ENCODE data around the gene ALX4.

The ALX4 gene

DNA sequence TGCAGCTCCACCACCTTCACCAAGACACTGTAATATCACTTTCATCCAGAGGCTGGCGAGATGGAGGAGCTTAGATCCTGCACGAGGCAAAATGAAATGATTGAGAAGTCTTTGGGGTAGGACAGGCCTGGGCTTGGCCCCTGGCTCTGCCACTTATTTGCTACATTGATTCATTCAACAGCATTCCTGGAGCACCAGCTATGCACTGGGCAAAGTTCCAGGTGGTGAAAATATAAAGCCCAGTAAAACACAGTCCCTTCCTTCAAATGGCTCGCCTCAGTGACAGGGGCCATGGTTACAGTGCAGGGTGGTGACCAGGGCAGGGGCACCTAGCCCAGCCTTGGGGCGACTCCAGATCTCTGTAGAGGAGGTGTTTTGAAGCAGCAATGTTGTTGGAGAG is 19.7 kb downstream of the ALX4 start:
- no peak for DNase-seq

DNA sequence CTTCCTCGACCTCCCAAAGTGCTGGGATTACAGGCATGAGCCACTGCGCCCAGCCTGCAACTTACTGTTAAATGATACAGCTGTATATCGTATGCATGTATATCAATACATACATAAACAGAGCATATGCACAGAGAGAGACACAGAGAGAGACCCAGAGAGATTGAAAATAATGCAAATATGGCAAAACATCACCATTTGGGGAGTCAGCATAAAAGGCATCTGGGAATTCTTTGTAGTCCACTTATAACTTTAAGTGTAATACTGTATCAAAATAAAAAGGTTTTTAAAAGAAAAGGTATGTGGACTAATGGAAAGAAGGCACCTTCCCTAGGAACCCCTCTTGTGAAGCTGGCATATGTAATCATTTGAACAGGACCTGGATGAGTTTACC is 21.8 kb downstream of the ALX4 start:
- no peak for DNase-seq

- no peak for DNase-seq
Observed at GRCh38 chr11:44286911-44287310, 23.0 kb downstream of the ALX4 start.

GRCh38 chr11:44286268-44286880 is 23.6 kb downstream of the ALX4 start:
- DNase-seq, result no peak

GRCh38 chr11:44285756-44286155 is 24.2 kb downstream of the ALX4 start:
- DNase-seq, result no peak

- DNase-seq, result no peak
Observed at GRCh38 chr11:44282620-44283019, 27.3 kb downstream of the ALX4 start.

GRCh38 chr11:44281151-44281550 is 28.8 kb downstream of the ALX4 start:
- DNase-seq, result no peak

DNA sequence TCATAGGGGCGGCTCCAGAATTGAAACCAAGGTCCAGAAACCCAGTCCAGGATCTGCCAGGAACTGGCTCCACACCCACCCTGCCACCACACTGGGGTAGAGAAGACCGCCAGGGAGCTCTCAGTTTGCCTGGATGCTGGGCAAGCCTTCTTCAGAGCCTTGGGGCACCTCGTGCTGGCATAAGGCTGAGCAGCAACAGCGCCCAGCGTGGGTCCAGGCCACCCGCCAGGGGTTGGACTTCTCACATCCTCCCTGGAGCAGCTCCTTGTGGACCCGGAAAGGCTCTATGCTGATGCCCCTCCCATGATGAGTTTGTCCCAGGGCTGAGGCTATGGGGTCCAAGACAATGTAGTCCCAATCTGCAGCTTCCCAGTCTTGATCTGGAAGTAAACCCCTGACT is 29.7 kb downstream of the ALX4 start:
- no peak for DNase-seq

DNA sequence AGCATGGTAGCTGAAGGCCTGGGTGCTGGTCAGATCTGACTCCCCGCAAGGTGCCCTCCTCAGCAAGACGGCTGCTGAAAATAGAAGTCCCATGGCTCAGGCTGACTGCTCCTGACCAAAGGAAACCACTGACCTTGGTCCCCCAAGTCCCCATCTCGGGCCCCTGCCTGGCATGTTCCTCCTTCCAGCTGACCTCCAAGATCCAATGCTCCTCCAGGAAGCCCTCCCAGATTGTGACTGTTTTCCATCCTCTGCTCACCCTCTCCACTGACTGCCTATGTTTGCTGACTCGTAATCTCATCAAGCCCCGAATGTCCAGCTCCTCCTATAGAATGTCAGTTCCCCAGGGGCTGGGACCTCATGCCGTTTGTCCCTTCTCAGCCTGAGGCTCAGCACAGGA is 30.5 kb downstream of the ALX4 start:
- DNase-seq, result no peak

GRCh38 chr11:44277196-44278090 is 32.5 kb downstream of the ALX4 start:
- no peak for DNase-seq

GRCh38 chr11:44275961-44276550 is 33.9 kb downstream of the ALX4 start:
- DNase-seq, result no peak

DNA sequence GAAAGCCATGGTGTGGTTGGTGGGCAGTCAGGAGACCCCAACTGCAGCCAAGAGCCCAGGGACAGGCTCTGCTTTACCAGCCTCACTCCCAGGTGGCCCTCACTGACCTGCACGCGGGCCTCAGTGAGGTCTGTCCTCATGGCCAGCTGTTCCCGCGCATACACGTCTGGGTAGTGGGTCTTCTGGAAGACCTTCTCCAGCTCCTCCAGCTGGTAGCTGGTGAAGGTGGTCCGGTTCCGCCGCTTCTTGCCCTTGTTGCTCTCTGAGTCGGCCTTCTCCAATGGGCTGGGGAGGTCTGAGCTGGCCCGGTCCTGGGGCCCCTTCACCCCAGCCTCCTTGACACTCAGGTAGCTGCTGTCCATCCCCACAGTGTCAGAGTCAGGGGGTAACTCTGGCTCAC is 34.7 kb downstream of the ALX4 start:
- DNase-seq, result no peak

- no peak for DNase-seq
Observed at GRCh38 chr11:44274404-44274803, 35.5 kb downstream of the ALX4 start.

GRCh38 chr11:44271286-44271685 is 38.7 kb downstream of the ALX4 start:
- DNase-seq, result no peak

- no peak for DNase-seq
Observed at GRCh38 chr11:44270403-44271273, 39.3 kb downstream of the ALX4 start.

DNA sequence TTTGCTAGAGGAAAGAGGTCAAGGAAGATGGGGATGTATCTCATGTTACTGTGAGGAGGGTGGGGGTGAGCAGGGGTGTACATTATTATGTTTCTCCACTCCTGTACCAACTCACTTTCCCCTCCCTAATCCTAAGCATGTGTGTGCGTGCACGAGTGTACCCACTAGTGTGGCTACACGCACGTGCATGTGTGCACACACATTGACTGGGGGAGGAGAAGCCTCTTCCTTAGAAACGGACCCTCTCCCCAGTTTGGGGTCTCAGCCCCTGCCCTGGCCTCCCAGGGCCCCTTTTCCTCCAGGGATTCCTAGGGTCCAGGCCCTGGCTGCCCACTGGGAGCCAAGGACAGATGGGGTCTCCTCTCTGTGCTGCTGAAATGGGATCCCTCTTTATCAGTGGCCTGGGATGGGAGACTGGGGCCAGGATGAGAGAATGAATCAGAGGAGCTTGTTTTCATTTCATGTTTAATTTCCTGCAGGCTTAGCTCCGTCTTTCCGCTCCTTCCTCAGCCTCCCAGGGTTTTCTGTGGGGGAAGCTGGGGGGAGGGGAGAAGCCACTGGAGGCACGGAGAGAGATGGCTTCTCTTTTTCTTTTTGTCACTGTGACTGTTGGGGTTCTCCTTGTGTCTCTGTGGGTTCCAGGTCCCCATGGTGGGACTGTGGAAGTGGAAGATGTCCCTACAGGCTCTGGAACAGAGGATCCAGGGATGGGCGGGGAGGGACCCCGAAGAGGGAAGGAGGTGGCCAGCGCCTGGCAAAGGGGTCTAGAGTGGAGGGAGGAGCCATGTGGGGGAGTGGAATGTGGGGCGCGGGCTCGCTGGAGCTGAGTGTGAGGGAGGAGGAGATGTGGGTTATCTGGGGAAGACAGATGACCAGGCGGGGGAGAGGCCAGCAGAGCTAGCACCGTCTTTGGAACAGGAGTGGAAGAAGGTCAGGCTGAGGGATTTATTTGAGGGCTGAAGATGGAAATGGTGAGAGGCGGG is 40.3 kb downstream of the ALX4 start:
- DNase-seq, result no peak

- DNase-seq, result no peak
Observed at GRCh38 chr11:44268614-44269080, 41.3 kb downstream of the ALX4 start.

DNA sequence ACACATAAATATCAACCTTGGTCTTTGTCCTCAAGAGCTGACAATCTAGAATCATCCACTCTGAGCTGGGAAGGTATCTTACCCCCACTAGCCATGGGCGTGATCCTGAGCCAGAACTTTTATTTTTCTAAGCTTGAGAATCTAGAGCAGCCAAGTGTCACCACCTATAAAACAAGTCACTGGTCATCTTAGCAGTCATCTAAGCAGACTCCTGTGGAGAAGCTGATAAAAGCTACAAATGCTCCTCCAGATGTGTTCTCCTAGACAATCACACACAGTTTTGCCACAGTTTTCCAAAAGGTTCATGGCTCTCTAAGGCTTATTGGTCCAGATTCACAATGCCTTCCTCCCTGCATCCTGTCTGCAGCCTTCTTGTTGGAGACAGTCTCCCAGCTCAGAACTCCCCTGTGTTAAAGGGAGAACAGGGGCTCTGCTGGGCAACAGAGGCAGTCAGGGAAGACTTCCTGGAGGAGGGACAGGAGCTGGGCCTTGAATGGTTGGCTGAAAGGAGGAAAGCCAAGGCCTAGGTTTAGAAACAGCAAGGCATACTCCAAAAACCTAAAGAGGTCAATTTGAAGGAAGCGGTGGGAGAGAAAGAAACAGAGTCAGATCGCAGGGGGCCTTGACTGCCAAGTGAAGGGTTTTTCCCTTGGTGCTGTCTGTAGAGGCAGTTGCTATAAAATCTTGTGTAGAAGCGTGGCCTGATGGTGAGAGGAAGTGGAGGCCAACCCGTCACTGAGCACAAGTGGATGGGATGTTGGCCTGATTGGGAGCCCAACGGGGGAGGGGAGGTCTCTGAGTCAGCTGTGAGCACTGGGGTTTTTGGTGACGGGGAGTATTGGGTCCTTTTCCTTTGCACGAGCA is 42.0 kb downstream of the ALX4 start:
- DNase-seq, result no peak

DNA sequence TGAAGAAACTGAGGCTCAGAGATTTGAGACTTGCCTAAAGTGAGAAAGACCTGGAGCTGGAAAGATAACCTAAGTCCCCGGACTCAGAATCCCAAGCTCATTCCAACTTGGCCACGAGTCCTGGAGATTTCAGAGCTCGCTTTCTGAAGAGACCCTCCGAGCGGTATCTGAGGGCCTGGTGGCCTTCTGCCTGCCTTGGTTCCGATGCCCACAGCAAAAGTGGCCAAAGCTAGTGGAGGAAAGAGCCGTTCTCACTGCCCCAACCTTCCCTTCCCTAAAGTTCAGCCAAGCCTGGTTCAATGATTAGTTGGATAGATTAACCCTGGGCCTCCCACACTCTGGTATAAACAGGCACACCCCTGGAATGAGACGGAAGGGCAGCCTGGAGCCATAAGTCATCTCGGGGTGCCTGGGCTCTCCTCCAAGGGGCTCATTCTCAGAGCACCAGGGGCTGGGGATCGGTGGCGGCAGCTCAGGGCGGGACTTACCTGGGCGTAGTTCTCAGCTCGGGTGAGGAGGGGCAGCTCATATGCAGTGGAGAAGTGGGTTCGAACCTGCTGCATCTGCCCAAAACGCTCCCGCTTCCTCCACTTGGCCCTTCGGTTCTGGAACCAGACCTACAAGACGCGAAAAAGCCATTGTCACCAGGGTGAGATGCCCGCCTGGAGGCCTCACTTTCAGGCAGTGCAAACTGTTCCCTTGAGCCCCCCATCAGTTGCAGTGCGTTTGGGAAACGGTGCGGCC is 42.8 kb downstream of the ALX4 start:
- no peak for DNase-seq

Measured in NCI-H187 treated with DMSO at 0.1 percent for 48 hours (cell line).